ENCODE measurements around the gene PAPPA. TPM values are rescaled to one million over a fixed set of nuclear protein-coding genes. Genes with fewer than 3 reads are reported as not detected.

PAPPA gene
- total RNA-seq, 1 donor from 2014 or later, result 0.52 TPM

DNA sequence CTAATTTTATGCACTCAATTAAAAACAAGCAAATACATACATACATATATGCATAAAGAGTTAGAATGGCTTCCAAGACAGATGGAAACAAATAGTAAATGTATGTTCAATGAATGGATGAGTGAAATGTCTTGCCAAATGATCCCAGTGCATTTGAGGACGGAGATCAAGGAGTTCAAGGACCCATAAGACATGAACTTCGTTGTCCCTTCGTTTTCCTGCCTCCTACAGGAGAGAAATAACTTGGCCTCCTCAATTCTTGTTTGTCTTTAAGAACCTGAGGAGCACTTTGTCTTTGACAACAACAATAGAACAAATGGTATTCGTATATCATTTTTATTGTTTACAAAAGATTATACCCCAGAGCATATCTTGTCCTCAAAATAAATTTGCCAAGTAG, 2.4 kb upstream of the PAPPA start:
- Histone ChIP-seq H3K27ac (ENCODE audit: low read depth, low read length) (no peak overlapping the region), H3K9ac (ENCODE audit: low read depth in 1 of 3, low read length in 3 of 3) (no peak overlapping the region), H3K36me3 (ENCODE audit: control insufficient read depth in 3 of 3, insufficient read depth in 3 of 3, low read length in 3 of 3) (no peaks in the 10 kb centered on the region), H3K4me3 (ENCODE audit: low read length in 3 of 3) (no peak overlapping the region), H3K4me1 (ENCODE audit: control insufficient read depth in 3 of 3, insufficient read depth in 3 of 3, low read length in 3 of 3) (peaks cover 7 to 15% (median 10%) of the 10 kb centered on the region in 3 donors), H3K27me3 (ENCODE audit: control insufficient read depth in 3 of 3, insufficient read depth in 3 of 3, low read length in 3 of 3) (peaks cover 0 to 8% (median 0%) of the 10 kb centered on the region in 3 donors), H3K9me3 (ENCODE audit: control insufficient read depth in 3 of 3, low read length in 3 of 3) (no peaks in the 10 kb centered on the region)

GRCh38 chr9:116151966-116152381, 1.6 kb upstream of the PAPPA start:
- no peak overlapping the region for H3K9ac ChIP-seq (ENCODE audit: low read depth in 1 of 3, low read length in 3 of 3)
- H3K4me3 ChIP-seq (ENCODE audit: low read length in 3 of 3), result no peak overlapping the region
- H3K27me3 ChIP-seq (ENCODE audit: control insufficient read depth in 3 of 3, insufficient read depth in 3 of 3, low read length in 3 of 3), result peaks cover 0 to 8% (median 0%) of the 10 kb centered on the region in 3 donors
- no peak overlapping the region for H3K27ac ChIP-seq (ENCODE audit: low read depth, low read length)
- peaks cover 13 to 22% (median 16%) of the 10 kb centered on the region in 3 donors for H3K4me1 ChIP-seq (ENCODE audit: control insufficient read depth in 3 of 3, insufficient read depth in 3 of 3, low read length in 3 of 3)
- H3K9me3 ChIP-seq (ENCODE audit: control insufficient read depth in 3 of 3, low read length in 3 of 3), result no peaks in the 10 kb centered on the region
- no peaks in the 10 kb centered on the region for H3K36me3 ChIP-seq (ENCODE audit: control insufficient read depth in 3 of 3, insufficient read depth in 3 of 3, low read length in 3 of 3)

- Histone ChIP-seq H3K9me3 (ENCODE audit: control insufficient read depth in 3 of 3, low read length in 3 of 3) (no peaks in the 10 kb centered on the region), H3K27me3 (ENCODE audit: control insufficient read depth in 3 of 3, insufficient read depth in 3 of 3, low read length in 3 of 3) (peaks cover 0 to 8% (median 0%) of the 10 kb centered on the region in 3 donors), H3K27ac (ENCODE audit: low read depth, low read length) (no peak overlapping the region), H3K9ac (ENCODE audit: low read depth in 1 of 3, low read length in 3 of 3) (no peak overlapping the region), H3K4me1 (ENCODE audit: control insufficient read depth in 3 of 3, insufficient read depth in 3 of 3, low read length in 3 of 3) (peaks cover 15 to 24% (median 18%) of the 10 kb centered on the region in 3 donors), H3K36me3 (ENCODE audit: control insufficient read depth in 3 of 3, insufficient read depth in 3 of 3, low read length in 3 of 3) (no peaks in the 10 kb centered on the region), H3K4me3 (ENCODE audit: low read length in 3 of 3) (no peak overlapping the region)
Observed at GRCh38 chr9:116152390-116152789, 1.2 kb upstream of the PAPPA start.

DNA sequence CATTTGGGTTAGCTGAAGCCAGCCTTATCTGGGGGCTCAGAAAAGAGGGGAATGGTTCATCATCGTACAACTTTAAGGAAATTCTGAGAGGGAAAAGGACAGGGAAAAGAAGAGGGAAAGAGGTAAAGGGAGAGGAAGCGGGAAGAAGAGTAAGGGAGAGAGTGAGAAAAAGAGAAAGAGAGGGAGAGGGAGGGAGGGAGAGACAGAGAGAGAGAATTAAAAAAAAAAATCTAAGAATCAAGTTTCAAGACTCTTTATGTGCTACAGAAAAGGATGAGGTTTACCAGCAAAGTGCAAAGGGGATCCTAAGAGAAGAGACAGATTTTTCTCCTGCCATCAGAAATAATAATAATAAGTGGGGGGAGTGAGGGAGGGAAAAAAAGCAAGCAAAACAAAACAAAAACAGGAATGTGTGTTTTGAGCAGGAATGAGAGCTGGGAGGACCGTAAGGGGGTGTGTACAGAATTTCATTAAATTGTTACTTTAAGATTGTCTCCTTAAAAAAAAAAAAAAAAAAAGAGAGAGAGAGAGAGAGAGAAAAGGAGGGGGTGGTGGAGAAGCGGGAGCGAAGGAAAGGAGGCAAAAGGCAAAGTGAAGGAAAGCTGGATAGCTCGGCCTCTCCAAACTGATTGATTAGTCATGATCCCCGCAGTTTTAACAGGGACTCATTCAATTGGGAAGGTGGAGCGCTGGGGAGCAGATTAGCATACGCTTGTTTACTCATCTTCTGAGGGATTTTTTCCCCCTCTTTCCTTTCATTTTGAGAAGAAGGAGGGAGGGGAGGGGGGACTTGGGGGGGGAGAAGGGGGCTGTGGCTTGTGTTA, 438 bp upstream of the PAPPA start:
- no peaks in the 10 kb centered on the region for H3K9me3 ChIP-seq (ENCODE audit: control insufficient read depth in 3 of 3, low read length in 3 of 3)
- no peak overlapping the region for H3K27ac ChIP-seq (ENCODE audit: low read depth, low read length)
- H3K4me1 ChIP-seq (ENCODE audit: control insufficient read depth in 3 of 3, insufficient read depth in 3 of 3, low read length in 3 of 3), result peaks cover 20 to 24% (median 23%) of the 10 kb centered on the region in 3 donors
- no peak overlapping the region for H3K9ac ChIP-seq (ENCODE audit: low read depth in 1 of 3, low read length in 3 of 3)
- peaks cover 0 to 8% (median 0%) of the 10 kb centered on the region in 3 donors for H3K27me3 ChIP-seq (ENCODE audit: control insufficient read depth in 3 of 3, insufficient read depth in 3 of 3, low read length in 3 of 3)
- no peaks in the 10 kb centered on the region for H3K36me3 ChIP-seq (ENCODE audit: control insufficient read depth in 3 of 3, insufficient read depth in 3 of 3, low read length in 3 of 3)
- no peak overlapping the region for H3K4me3 ChIP-seq (ENCODE audit: low read length in 3 of 3)

DNA sequence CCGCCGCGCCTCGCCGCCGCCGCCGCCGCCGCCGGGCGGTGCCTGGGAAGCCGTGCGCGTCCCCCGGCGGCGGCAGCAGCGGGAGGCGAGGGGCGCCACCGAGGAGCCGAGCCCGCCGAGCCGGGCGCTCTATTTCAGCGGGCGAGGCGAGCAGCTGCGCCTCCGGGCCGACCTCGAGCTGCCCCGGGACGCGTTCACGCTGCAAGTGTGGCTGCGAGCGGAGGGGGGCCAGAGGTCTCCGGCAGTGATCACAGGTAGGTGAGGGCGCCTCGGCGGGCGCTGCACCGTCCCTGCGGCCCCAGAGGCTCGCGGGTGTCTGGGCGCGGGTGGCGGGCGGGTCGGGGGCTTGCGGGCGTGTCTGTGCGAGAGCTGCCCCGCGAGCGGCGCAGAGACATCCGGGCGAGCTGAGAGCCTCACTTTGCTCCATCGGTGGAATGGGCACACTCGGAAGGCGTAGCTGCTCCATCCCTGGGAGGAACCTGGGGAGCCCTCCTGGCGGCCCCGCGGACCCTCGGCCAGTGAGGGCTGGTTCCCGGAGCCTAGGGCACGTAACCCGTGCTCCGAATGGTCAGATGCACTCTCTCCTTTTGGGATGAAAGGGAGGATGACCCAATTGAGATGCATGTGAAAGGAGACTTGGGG, 864 bp downstream of the PAPPA start:
- peaks cover 20 to 24% (median 23%) of the 10 kb centered on the region in 3 donors for H3K4me1 ChIP-seq (ENCODE audit: control insufficient read depth in 3 of 3, insufficient read depth in 3 of 3, low read length in 3 of 3)
- H3K4me3 ChIP-seq (ENCODE audit: low read length in 3 of 3), result peak overlapping the region; percentile 53 to 72 (median 67)
- no peaks in the 10 kb centered on the region for H3K36me3 ChIP-seq (ENCODE audit: control insufficient read depth in 3 of 3, insufficient read depth in 3 of 3, low read length in 3 of 3)
- peaks cover 0 to 8% (median 0%) of the 10 kb centered on the region in 3 donors for H3K27me3 ChIP-seq (ENCODE audit: control insufficient read depth in 3 of 3, insufficient read depth in 3 of 3, low read length in 3 of 3)
- peak overlapping the region; percentile 37 to 73 (median 62) for H3K9ac ChIP-seq (ENCODE audit: low read depth in 1 of 3, low read length in 3 of 3)
- H3K27ac ChIP-seq (ENCODE audit: low read depth, low read length), result peak overlapping the region; percentile 42
- H3K9me3 ChIP-seq (ENCODE audit: control insufficient read depth in 3 of 3, low read length in 3 of 3), result no peaks in the 10 kb centered on the region

- Histone ChIP-seq H3K9ac (ENCODE audit: low read depth in 1 of 3, low read length in 3 of 3) (peak overlapping the region; percentile 37 to 73 (median 62)), H3K27me3 (ENCODE audit: control insufficient read depth in 3 of 3, insufficient read depth in 3 of 3, low read length in 3 of 3) (peaks cover 0 to 8% (median 0%) of the 10 kb centered on the region in 3 donors), H3K4me1 (ENCODE audit: control insufficient read depth in 3 of 3, insufficient read depth in 3 of 3, low read length in 3 of 3) (peaks cover 20 to 24% (median 23%) of the 10 kb centered on the region in 3 donors), H3K4me3 (ENCODE audit: low read length in 3 of 3) (peak overlapping the region; percentile 53 to 72 (median 67)), H3K9me3 (ENCODE audit: control insufficient read depth in 3 of 3, low read length in 3 of 3) (no peaks in the 10 kb centered on the region), H3K27ac (ENCODE audit: low read depth, low read length) (peak overlapping the region; percentile 42), H3K36me3 (ENCODE audit: control insufficient read depth in 3 of 3, insufficient read depth in 3 of 3, low read length in 3 of 3) (no peaks in the 10 kb centered on the region)
Observed at GRCh38 chr9:116154976-116155697, 1.5 kb downstream of the PAPPA start.

DNA sequence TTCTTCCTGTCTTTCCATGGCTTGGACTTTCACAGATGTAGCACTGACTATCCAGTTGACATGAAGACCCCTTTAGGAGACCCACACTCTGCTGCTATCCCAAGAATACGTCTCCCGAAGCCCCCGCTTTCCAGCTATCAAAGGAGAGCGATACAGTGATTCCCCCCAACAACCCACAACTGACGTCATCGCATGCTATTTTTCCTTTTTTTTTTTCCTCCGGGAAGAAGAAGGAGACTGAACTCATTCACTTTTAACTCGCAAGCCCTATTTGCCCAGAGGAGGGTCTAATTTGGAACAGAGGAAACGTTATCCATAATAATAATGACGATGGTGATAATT, 2.1 kb downstream of the PAPPA start:
- Histone ChIP-seq H3K4me3 (ENCODE audit: low read length in 3 of 3) (peak overlapping the region; percentile 53 to 72 (median 67)), H3K36me3 (ENCODE audit: control insufficient read depth in 3 of 3, insufficient read depth in 3 of 3, low read length in 3 of 3) (no peaks in the 10 kb centered on the region), H3K27me3 (ENCODE audit: control insufficient read depth in 3 of 3, insufficient read depth in 3 of 3, low read length in 3 of 3) (peaks cover 0 to 8% (median 0%) of the 10 kb centered on the region in 3 donors), H3K9ac (ENCODE audit: low read depth in 1 of 3, low read length in 3 of 3) (peak overlapping the region; percentile 37 to 73 (median 62)), H3K27ac (ENCODE audit: low read depth, low read length) (peak overlapping the region; percentile 42), H3K9me3 (ENCODE audit: control insufficient read depth in 3 of 3, low read length in 3 of 3) (no peaks in the 10 kb centered on the region), H3K4me1 (ENCODE audit: control insufficient read depth in 3 of 3, insufficient read depth in 3 of 3, low read length in 3 of 3) (peaks cover 20 to 24% (median 23%) of the 10 kb centered on the region in 3 donors)

GRCh38 chr9:116156621-116157314, 3.2 kb downstream of the PAPPA start:
- Histone ChIP-seq H3K4me1 (ENCODE audit: control insufficient read depth in 3 of 3, insufficient read depth in 3 of 3, low read length in 3 of 3) (peaks cover 20 to 24% (median 23%) of the 10 kb centered on the region in 3 donors), H3K27ac (ENCODE audit: low read depth, low read length) (peak overlapping the region; percentile 82), H3K36me3 (ENCODE audit: control insufficient read depth in 3 of 3, insufficient read depth in 3 of 3, low read length in 3 of 3) (no peaks in the 10 kb centered on the region), H3K4me3 (ENCODE audit: low read length in 3 of 3) (peak overlapping the region; percentile 54 to 75 (median 72)), H3K9ac (ENCODE audit: low read depth in 1 of 3, low read length in 3 of 3) (peak overlapping the region; percentile 66 to 84 (median 81)), H3K27me3 (ENCODE audit: control insufficient read depth in 3 of 3, insufficient read depth in 3 of 3, low read length in 3 of 3) (peaks cover 0 to 8% (median 0%) of the 10 kb centered on the region in 3 donors), H3K9me3 (ENCODE audit: control insufficient read depth in 3 of 3, low read length in 3 of 3) (no peaks in the 10 kb centered on the region)

DNA sequence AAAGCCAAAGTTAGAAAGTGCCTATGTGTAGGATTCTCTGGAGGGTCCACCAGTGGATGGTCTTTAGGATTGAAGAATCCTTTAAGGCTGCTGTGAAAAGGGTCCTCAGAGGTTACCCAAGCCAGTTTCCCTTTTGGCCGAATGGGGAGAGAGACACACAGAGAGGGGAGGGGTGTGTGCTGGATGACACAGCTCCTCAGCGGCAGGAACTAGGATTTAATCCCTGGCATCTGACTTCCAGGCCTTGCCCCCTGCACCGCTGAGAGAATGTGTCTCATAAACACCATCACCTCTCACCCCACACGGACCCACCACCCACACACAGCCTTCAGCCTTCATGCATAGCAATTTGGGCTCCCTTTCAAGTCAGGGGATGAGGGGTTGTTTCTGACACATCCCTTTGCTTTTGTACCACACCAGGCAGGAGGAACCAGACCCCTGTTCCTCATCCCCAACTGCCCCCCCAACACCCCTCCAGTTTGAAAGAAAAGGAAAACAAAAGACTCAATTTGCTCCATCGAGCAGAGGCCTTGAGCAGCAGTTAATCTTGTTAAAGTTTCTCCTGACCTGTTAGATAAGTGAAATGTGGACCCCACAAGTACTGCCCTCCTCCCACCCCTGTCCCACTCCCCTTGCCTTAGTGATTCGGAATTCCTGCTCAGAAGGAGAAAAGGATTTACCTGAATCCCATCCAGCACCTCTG, 4.0 kb downstream of the PAPPA start:
- peak overlapping the region in 2 of 3 donors; percentile 25 to 72 for H3K4me3 ChIP-seq (ENCODE audit: low read length in 3 of 3)
- H3K9me3 ChIP-seq (ENCODE audit: control insufficient read depth in 3 of 3, low read length in 3 of 3), result no peaks in the 10 kb centered on the region
- H3K9ac ChIP-seq (ENCODE audit: low read depth in 1 of 3, low read length in 3 of 3), result peak overlapping the region; percentile 66 to 84 (median 84)
- peaks cover 20 to 24% (median 23%) of the 10 kb centered on the region in 3 donors for H3K4me1 ChIP-seq (ENCODE audit: control insufficient read depth in 3 of 3, insufficient read depth in 3 of 3, low read length in 3 of 3)
- H3K27ac ChIP-seq (ENCODE audit: low read depth, low read length), result peak overlapping the region; percentile 82
- peaks cover 0 to 8% (median 0%) of the 10 kb centered on the region in 3 donors for H3K27me3 ChIP-seq (ENCODE audit: control insufficient read depth in 3 of 3, insufficient read depth in 3 of 3, low read length in 3 of 3)
- H3K36me3 ChIP-seq (ENCODE audit: control insufficient read depth in 3 of 3, insufficient read depth in 3 of 3, low read length in 3 of 3), result no peaks in the 10 kb centered on the region
